Cerebellar nuclear complex (tissue), 1 donor: ENCODE results near the gene PRKD1.

ENCODE experiments used
- DNase-seq, 2 experiments: peaks; one replicate each; lab custom pipeline; 2025; lab: John Stamatoyannopoulos, UW

PRKD1 gene

GRCh38 chr14:29838752-29839151 is 88.9 kb downstream of the PRKD1 start:
- DNase-seq, result no peak

- no peak for DNase-seq
Measured at GRCh38 chr14:29836395-29836794, 91.3 kb downstream of the PRKD1 start.

- DNase-seq, result no peak
Measured at GRCh38 chr14:29832042-29832441, 95.6 kb downstream of the PRKD1 start.

GRCh38 chr14:29829851-29830250 is 97.8 kb downstream of the PRKD1 start:
- no peak for DNase-seq

- no peak for DNase-seq
Measured at GRCh38 chr14:29823816-29824215, 103.8 kb downstream of the PRKD1 start.

- DNase-seq, result no peak
Measured at GRCh38 chr14:29822430-29822709, 105.3 kb downstream of the PRKD1 start.

- DNase-seq, result no peak
Measured at GRCh38 chr14:29821661-29822429, 105.8 kb downstream of the PRKD1 start.

GRCh38 chr14:29821242-29821641 is 106.4 kb downstream of the PRKD1 start:
- no peak for DNase-seq

- no peak for DNase-seq
Measured at GRCh38 chr14:29820785-29821184, 106.9 kb downstream of the PRKD1 start.

GRCh38 chr14:29817767-29818405 is 109.8 kb downstream of the PRKD1 start:
- DNase-seq, result no peak

- no peak for DNase-seq
Measured at GRCh38 chr14:29815016-29815674, 112.5 kb downstream of the PRKD1 start.

- no peak for DNase-seq
Measured at GRCh38 chr14:29814156-29815015, 113.3 kb downstream of the PRKD1 start.

- no peak for DNase-seq
Measured at GRCh38 chr14:29810682-29811081, 117.0 kb downstream of the PRKD1 start.

- DNase-seq, result no peak
Measured at GRCh38 chr14:29810064-29810463, 117.6 kb downstream of the PRKD1 start.

GRCh38 chr14:29806124-29806517 is 121.5 kb downstream of the PRKD1 start:
- no peak for DNase-seq

GRCh38 chr14:29805415-29806123 is 122.1 kb downstream of the PRKD1 start:
- no peak for DNase-seq

GRCh38 chr14:29804481-29805266 is 123.0 kb downstream of the PRKD1 start:
- no peak for DNase-seq

GRCh38 chr14:29803045-29803444 is 124.6 kb downstream of the PRKD1 start:
- no peak for DNase-seq

GRCh38 chr14:29802211-29802610 is 125.4 kb downstream of the PRKD1 start:
- DNase-seq, result no peak

- DNase-seq, result no peak
Measured at GRCh38 chr14:29800961-29801360, 126.7 kb downstream of the PRKD1 start.
